ENCODE measurements around the gene MACROD2.
A peak's percentile ranks its signal among the peaks of the same experiment; 100 is the strongest.
"Not testable (repeated sequence)": the region's sequence is repeated elsewhere in the genome, so short reads cannot be mapped to it uniquely, and the experiment has no call there.

Gene MACROD2

DNA sequence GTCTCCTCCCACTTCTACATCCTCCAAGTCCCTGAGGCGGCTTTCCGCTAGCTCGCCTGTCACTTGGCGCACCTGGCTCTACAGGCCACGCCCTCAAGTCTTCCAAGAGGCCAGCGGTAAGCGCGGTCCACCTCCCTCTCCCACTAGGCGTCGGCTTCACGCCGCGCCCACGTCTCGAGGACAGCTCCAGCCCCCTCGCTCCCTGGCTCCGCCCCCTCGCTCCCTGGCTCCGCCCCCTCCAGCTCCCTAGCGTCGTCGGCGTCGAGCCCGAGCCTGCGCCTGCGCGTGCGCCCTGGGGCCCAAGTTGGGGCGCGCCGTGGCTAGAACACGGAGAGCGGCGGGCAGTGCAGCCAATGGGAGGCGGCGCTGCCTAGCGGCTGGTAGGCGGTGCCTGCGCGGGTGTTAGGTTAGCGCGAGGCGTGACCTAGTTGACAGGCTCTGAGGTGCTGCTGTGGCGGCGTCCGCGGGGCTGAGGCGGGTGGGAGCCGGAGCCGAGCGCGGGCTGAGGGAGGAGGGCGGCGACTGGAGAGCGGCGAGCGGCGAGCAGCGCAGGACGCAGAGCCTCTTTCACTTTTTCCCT lies at the start of gene MACROD2:
TSS of gene MACROD2 (plus strand) at position 431 of the 580 bp plus-strand sequence.
- DNase-seq, result peak; percentile 28 to 43

DNA sequence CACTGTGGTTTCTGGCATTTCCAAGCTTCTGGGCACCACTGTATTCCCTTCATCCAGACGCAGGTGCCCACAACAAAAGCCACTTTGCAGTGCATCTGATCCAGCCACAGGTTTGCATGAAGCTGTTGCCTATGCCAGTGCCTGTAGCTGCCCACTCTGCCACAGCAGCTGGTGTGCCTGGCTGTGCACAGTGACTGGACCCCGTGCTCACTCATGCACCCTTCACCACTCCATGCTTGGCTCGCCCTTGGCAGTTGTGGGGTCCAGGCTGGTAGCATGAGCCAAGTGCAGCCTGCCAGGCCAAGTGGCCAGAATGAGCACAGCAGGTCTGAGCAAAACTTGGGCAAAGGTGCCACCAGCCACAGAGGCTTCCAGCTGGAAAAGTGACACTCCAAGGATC lies 47.6 kb upstream of the MACROD2 start:
- DNase-seq, result no peak

DNA sequence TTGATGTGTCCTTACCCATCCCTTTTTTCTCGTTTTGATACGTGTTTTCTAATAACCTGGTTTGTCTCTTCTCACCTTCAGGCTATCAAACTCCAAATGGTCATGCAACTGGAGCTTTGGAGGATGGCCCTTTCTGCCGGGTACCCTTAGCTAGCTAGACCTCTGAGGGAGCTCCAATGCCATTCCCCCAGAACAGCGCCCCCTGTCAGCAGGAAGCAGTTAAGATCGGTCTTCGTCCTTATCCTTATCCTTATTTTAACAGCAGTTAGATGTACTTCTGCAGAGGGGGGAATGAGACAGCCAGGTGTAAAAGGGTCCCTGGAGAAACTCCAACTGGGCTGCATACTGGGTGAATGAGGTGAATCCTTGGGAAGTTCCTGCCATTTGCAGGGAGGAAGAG lies 42.1 kb upstream of the MACROD2 start:
- DNase-seq, result no peak

DNA sequence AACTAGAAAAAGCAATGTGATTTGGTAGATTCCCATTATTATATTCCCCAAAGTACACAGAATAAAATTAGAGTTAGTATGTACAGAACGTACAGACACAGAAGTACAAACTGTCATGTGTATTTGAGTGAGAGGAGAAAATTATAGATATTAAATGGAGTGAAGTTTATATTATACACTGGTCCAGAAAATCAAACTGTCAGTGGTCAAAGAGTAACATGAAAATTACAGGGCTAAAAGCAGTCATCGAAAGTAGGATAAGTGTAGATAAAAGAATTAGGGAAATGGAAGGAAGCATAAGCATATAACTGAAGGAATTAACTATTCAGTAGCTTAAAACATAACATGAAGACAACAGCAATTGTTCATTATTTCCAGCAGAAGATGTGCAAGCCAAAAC lies 35.2 kb upstream of the MACROD2 start:
- DNase-seq, result no peak

DNA sequence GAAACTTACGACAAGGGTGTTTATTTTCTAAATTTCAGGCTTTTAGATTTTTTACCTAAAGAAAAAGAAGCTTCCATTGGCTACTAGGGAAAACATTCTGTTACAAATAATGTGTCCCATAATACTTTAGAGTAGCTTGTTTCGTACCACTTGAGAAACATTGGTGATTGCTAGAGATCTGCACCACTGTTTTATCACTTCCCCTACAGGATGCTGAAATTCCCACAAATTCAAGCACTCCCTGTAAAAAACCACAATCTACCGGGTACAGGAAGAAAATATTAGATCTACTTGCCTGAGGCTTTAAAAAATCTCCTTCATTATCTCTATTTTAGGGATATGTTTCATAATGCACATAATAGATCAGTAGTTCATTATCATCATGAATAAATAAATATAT lies 34.8 kb upstream of the MACROD2 start:
- no peak for DNase-seq

DNA sequence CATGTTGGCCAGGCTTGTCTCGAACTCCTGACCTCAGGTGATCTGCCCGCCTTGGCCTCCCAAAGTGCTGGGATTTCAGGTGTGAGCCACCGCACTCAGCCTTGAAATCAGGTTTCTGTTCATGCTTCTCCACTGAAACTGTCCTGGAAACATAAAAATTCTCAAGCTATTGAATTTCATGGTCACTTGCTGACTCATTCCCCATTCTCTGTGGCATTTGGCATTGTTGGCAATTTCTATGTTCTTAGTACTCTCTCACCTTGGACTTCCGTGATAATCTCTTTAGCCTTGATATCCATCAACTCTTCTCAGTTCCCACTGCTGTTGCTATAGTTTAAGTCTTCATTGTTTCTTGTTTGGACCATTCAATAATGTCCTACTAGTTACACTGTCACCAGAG lies 11.1 kb upstream of the MACROD2 start:
- no peak for DNase-seq

DNA sequence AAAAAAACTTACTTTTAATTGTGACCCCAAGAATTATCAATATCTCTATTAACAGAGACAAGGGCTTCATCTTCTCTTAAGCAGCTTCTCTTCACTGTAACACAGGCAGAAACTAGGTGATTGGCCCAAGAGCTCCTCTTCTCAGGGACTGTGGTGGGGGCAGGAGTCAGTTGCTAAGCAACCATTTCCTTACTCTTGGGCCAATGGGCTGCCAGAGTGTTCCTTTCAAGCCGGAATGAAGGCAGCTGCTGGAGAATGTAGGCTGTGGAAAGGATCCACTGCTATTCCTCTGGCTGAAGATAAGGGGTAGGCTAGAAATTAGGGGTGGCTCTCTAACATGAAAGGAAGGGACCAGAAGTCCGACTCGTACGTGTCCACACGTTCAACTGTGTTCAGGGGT lies 4.9 kb upstream of the MACROD2 start, which contains the start of gene SEL1L2:
TSS of gene SEL1L2 (minus strand) at position 150 of the 400 bp plus-strand sequence. CDS start at position 70, 80 bp downstream.
- no peak for DNase-seq

DNA sequence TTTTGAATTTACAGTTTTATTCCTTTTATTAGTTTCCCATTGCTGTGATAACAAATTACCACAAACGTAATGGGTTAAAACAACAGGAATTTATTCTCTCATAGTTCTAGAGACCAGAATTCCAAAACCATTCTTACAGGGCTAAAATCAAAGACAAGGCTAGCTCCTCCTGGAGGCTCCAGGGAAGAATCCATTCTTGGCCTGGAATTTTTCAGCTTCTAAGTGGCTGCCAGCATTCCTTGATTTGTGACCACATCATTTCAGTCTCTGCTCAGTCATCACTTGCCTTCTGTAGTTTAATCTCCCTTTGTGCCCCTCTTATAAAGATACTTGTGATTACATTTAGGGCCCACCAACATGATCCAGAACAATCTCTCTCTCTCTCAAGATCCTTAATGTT lies 4.0 kb upstream of the MACROD2 start:
- no peak for DNase-seq

DNA sequence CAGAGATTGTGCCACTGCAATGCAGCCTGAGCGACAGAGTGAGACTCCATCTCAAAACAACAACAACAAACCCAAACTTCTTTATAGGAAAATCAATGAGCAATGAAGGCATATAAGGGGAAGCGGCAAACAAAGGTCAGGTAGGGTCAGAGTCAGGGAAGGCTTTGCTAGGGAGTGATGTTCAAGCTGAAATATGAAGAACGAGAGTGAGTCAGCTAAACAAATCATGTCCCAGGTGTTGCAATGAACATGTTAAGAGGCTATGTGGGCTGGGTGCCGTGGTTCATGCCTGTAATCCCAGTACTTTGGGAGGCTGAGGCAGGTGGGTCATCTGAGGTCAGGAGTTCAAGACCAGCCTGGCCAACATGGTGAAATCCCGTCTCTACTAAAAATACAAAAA lies 3.4 kb upstream of the MACROD2 start:
- DNase-seq, result not testable (repeated sequence)

DNA sequence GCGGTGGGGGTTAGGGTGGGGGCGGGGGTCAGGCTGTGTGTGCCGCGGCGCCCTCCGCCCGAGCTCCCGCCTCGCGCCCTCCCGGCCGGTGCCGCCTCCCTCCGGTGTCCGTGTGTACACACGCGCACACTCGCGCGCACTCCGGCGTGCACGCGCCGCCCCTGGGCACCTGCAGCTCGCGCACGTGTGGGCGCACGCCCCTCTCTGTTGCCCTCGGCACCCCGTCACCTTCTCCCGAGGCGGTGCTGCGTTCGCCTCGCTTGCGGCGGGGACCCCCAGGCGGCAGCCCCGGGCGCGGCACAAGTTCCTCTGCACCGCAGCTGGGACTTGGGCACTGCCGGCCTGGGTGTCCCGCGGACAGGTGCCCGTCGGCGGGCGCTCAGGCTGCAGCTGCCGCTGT lies 525 bp downstream of the MACROD2 start:
- no peak for DNase-seq

DNA sequence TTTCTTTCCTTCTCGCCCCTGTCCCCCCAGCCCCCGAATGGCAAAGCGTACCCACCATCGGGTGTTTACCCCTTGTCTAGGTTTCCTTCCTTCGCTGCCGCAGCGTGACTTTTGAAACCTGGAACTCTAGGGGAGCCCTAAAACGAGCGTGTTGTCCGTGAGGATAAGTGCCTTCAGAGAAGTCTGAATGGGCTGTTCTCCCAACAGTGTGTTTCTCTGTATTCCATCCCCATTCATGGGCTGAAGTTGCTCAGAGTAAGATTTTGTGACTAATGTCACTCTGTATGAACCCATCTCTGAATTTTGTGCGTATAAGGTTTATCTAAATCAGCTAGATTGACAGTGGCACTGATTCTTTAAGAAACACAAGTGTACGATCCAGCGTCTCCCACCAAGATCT lies 949 bp downstream of the MACROD2 start:
- DNase-seq, result no peak

DNA sequence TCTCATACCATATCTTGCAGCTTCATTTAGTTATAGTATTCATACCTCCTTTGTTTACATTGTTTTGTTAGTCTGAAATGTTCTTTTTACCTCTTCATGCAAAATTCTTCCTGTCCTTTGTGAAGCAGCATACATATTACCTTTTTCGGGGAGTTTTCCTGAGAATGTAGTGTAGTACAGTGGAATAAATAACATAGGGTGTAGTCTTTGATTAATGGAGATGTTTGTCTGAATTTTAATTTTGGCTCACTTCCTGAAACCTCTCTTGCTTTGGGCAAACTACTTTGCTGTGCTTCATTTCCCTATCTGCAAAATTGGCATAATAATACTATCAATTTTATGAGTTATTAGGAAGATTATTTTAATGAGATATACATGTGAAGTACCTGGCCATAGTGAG lies 5.6 kb downstream of the MACROD2 start:
- no peak for DNase-seq

DNA sequence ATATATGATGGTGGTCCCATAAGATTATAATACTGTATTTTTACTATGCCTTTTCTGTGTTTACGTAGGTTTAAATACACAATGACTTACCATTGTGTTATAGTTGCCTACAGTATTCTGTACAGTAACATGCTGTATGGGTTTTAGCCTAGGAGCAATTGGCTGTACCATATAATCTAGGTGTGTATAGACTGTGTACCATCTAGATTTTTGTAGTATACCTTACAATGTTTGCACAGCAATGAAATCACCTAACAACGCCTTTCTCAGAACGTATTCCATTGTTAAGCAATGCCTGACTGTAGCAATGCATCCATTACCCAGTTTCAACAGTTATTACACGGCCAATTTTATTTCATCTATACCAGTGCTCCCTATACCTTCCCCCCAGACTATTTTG lies 10.7 kb downstream of the MACROD2 start:
- DNase-seq, result no peak

DNA sequence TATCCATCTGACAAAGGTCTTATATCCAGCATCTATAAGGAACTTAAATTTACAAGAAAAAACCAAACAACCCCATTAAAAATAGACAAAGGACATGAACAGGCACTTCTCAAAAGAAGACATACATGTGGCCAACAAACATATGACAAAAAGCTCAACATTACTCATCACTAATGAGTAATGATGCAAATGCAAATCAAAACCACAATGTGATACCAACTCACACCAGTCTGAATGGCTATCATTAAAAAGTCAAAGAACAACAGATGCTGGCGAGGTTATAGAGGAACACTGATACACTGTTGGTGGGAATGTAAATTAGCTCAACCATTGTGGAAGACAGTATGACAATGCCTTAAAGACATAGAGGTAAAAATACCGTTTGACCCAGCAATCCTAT lies 13.9 kb downstream of the MACROD2 start:
- DNase-seq, result no peak

DNA sequence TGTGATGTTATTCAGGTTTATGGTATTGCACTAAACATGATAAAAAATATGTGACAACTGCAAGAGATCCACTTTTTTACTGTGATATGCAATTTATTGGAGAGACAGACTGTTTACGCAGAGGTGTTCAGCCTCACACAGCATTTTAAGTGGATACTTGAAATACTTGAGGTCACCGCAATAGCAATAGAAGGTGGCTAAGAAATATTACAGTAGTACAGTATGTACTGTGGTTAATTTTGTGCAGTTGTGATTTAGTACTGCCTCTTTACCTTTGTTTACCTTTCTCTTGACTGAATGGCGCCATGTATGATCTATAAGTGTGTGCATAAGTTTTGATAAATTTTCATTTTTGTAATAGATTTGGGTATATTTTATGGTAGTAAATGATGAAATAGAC lies 17.4 kb downstream of the MACROD2 start:
- no peak for DNase-seq

DNA sequence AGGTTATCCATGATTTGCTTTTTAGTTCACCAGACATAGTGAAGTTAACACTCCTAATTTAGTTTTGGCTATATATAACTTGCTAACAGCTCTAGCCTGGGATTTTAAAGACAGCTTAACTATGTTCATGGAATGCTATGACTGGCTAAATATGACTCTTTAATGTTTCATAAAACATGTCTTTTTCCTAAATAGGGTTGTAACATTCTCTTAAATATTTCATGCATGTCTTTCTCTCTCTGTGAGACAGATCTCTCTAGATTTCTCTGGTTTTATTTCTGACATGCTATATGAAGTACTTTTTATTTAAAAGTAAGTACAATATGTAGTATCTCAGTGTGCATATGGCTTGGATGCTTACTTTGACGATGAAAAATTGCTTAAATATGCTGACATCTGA lies 35.7 kb downstream of the MACROD2 start:
- DNase-seq, result no peak

DNA sequence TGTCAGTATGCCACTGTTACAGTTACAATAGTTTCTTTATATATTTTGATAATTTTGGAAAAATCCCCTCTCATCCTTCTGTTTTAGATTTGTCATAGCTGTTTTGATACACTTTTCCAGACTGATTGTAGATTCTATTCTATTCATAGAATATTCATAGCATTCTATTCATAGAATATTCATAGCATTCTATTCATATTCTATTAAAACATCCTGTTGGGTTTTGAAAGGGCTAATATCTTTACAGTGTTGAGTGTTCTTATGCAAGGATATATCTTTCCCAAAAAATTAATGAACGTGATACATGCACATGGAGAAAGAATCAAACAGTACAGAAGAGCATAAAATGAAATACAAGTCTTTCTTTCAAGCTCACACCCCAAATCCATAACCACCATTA lies 38.0 kb downstream of the MACROD2 start:
- DNase-seq, result no peak

DNA sequence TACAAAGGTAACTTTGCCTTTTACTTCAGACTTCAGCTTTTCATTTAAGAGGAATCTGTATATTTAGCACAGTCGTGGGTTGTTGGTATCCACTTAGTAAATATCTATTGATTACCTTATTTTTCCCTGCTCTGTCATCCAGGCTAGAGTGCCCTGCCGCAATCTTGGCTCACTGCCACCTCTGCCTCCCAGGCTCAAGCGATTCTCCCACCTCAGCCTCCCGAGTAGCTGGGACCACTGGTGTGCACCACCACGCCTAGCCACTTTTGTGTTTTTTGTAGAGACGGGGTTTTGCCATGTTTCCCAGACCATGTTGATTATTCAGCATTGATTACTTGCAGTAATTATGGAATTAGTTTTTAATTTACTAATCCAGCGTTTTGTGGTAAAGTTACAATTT lies 41.3 kb downstream of the MACROD2 start:
- no peak for DNase-seq

DNA sequence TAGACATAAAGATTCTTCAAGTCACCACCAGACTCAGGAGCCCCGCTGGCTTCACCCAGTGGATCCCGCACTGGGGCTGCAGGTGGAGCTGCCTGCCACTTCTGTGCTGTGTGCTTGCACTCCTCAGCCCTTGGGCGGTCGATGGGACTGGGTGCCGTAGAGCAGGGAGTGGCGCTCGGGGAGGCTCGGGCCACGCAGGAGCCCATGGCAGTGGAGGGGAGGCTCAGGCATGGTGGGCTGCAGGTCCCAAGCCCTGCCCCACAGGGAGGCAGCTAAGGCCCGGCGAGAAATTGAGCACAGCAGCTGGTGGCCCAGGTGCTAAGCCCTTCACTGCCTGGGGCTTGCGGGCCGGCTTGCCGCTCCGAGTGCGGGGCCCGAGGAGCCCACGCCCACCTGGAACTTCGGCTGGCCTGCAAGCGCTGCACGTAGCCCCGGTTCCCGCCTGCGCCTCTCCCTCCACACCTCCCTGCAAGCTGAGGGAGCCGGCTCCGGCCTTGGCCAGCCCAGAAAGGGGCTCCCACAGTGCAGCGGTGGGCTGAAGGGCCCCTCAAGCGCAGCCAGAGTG lies 49.5 kb downstream of the MACROD2 start:
- DNase-seq, result not testable (repeated sequence)

DNA sequence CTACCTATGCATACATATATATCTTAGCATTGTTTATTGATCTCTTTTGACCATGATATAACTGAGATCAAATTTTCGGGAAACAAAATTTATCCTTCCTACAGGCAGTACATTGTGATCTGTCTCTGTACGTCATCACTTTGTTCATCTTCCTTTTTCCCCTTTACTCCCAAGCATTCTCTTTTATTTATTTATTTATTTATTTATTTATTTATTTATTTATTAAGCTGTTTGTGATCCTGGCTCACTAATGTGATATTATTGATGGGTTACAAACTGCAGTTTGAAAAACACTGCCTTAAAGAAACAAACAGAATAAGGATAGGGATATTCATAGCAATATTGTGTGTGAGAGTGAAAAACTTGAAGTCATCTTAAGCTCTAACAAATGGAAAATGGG lies 51.2 kb downstream of the MACROD2 start:
- DNase-seq, result no peak

DNA sequence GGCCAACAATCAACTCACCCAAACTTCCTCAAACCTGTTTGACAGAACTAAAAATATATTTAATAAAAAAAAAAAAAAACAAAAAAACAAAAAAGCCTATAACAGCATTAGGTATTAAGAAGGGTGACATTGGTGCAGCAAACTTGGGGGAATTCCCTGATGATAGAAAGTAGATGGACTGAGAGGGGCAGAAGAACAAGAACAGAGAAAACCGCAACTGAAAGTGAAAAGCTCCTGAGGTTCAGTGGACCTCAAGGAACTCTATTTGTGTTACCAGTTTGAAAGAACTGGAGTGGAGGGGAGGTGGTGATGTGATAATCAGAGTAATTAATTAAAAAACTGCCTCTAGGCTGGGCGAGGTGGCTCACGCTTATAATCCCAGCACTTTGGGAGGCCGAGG lies 53.8 kb downstream of the MACROD2 start:
- DNase-seq, result no peak

DNA sequence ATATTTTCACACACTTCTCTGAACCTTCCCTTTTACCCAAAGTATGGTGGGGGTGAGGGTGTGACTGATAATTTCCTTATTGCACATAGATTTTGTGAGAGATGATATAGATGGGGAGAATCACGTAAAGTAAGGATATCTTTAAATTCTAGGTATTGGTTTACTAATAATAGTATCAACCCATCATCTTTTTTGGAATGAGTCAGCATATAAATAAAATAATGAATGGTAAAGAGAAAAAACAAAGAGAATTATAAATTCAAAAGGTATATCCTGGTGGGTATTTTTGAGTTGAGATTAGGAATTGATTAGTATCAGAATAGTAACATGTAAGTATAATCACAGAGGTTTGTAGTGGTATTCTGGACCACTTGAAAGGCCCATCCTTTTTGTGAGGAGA lies 56.1 kb downstream of the MACROD2 start:
- no peak for DNase-seq

DNA sequence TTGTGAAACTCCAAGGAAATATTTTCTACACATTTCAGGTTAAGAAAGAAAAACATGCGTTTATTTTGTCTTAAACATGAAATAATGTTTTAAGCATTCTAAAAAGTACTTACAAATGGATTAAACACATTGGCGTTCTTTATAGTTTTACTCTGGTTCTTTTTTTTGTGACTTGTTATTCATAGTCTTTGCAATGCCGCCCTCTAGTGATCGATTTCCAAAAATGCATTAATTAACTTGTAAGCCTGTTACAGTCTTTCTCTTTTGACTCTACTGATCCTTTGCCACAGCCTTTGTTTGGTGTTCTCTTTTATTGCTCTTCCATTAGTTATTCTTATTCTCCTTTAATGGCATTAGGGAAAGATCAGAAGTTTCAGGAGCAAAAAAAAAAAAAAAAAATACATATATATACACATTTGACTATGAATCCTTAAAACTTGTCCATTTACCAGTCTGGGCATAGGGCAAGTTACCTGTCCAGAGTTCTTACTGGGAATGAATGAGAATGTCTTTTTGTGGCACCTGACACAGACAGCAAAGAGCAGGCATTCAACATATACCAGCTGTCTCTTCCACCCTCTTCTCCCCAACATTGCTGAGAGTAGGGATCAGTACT lies 59.9 kb downstream of the MACROD2 start:
- DNase-seq, result no peak

DNA sequence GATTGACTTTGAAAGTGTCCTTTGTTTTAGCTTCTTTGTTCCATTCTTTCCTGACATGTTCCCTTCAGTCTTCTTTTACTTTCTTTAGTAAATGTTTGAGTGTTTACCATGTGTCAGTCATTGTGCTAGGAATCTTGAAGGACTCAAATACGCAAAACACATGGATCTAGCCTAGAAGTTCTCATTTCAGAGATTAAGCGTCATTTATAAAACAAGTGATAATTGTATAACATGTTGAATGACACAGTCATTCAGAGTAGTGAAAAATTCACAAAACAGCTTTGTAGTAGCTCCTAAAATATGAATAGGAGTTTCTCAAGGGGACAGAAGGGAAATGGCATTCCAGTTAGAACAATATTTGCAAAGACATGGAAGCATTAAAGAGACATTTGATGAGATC lies 66.9 kb downstream of the MACROD2 start:
- no peak for DNase-seq

DNA sequence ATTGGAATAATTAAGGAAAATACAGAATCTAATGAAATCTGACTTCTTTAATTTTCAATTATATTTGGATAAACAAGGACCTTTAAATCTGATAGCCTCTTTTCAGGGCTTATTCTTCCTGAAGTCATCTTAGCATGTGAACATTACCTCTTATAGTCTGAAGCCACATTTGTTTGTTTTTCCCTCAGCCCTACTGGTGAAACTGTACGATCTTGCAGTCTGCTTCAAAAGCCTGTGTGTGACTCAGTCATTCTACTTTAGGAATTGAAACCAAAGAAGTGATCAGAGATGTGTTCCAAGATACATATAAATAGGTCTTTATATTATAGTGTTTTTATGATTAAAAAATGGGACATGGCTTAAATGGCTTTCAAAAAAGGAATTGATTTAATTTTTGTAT lies 67.5 kb downstream of the MACROD2 start:
- no peak for DNase-seq
